GM23338 (cell line): ENCODE data around the gene PRSS2. TPM values are rescaled to one million over a fixed set of nuclear protein-coding genes. Genes with fewer than 3 reads are reported as not detected.

Experiments used
- CREB1 ChIP-seq: fragments of 250-450 bp; sonication (Bioruptor Pico); IDR thresholded peaks from 2 replicates; pipeline ENCODE4 v1.5.0; 2020; ENCODE audit warnings: low read depth, mild to moderate bottlenecking, moderate library complexity
- CTCF ChIP-seq, 2 experiments: fragments of 200-600 bp in 1 of 2; sonication (generic) in 1 of 2; conservative IDR thresholded peaks; 2 replicates each; pipeline versions ENCODE4 v1.5.1 to v1.6.1; 2016 to 2017; ENCODE audit warnings: antibody characterized with exemption in 2 of 2, low read depth in 2 of 2, mild to moderate bottlenecking in 2 of 2, moderate library complexity in 1 of 2
- EZH2phosphoT487 ChIP-seq: fragments of 200-600 bp; sonication (generic); IDR thresholded peaks from one replicate; pipeline ENCODE4 v1.8.1; 2018; ENCODE audit warnings: antibody characterized with exemption; ENCODE audit not compliant: unreplicated experiment
- JUNB ChIP-seq: IDR thresholded peaks from one replicate; pipeline ENCODE4 v1.6.1; 2016; ENCODE audit warnings: antibody characterized with exemption; ENCODE audit not compliant: unreplicated experiment
- NANOG ChIP-seq: IDR thresholded peaks from 2 replicates; pipeline ENCODE4 v1.6.1; 2016; ENCODE audit warnings: antibody characterized with exemption, borderline replicate concordance
- POLR2AphosphoS5 ChIP-seq: IDR thresholded peaks from 2 replicates; pipeline ENCODE4 v1.6.1; 2016; ENCODE audit warnings: antibody characterized with exemption, low read depth
- ZNF331 ChIP-seq: fragments of 250-450 bp; sonication (Bioruptor Pico); IDR thresholded peaks from 2 replicates; pipeline ENCODE4 v1.5.0; 2020; ENCODE audit warnings: low read depth, mild to moderate bottlenecking, moderate library complexity
- ZNF462 ChIP-seq: fragments of 250-450 bp; sonication (Bioruptor Pico); IDR thresholded peaks from 2 replicates; pipeline ENCODE4 v1.5.0; 2020; ENCODE audit warnings: mild to moderate bottlenecking, moderate library complexity
- polyA plus RNA-seq: library from polyadenylated mRNA; unstranded; fragments of >200 nt; fragmentation: Nextera tagmentation; extraction: Ambion mirVana; gene quantifications from 2 replicates; pipeline ENCODE4 v1.2.1, GENCODE V29; 2016
- total RNA-seq: library from RNA; depleted of rRNA; stranded (reverse); fragments of >200 nt; shearing (Covaris generic); gene quantifications from 2 replicates; pipeline ENCODE4 v1.2.3, GENCODE V29; 2014

Gene PRSS2
- total and polyA plus RNA-seq, 2 experiments from 2014 or later = not detected

GRCh38 chr7:142800699-142801260, 30.0 kb downstream of the PRSS2 start (continued):
- no peak for TF ChIP-seq CTCF (conservative IDR thresholded peaks at IDR 0.05; ENCODE audit: low read depth in 2 of 2)
- no peak for TF ChIP-seq POLR2AphosphoS5
- TF ChIP-seq EZH2phosphoT487 = no peak
- no peak for TF ChIP-seq ZNF331 (CRISPR knock-in tag)
- no peak for TF ChIP-seq CREB1 (CRISPR knock-in tag)
- no peak for TF ChIP-seq NANOG
- TF ChIP-seq JUNB = no peak
- TF ChIP-seq ZNF462 (CRISPR knock-in tag) = no peak
